BLaER1 treated with 17β-estradiol and CSF1 and Interleukin-3, amounts not matched to agents 10 nM and 100 nM (cell line): Measurements from ENCODE around the gene GRIN2A.

Source experiments
- H3K27ac ChIP-seq, 11 experiments: shearing (Covaris generic); formaldehyde crosslinking; 2 replicates each; pipeline ENCODE4 v1.8.1; 2022
- H3K27me3 ChIP-seq, 11 experiments: shearing (Covaris generic); formaldehyde crosslinking; 2 replicates each; pipeline ENCODE4 v1.8.1; 2022
- H3K36me3 ChIP-seq, 11 experiments: shearing (Covaris generic); formaldehyde crosslinking; 2 replicates each; pipeline ENCODE4 v1.8.1; 2022
- H3K4me1 ChIP-seq, 10 experiments: shearing (Covaris generic); formaldehyde crosslinking; 2 replicates each; pipeline ENCODE4 v1.8.1; 2022
- H3K4me2 ChIP-seq, 11 experiments: shearing (Covaris generic); formaldehyde crosslinking; 2 replicates each; pipeline ENCODE4 v1.8.1; 2022
- H3K4me3 ChIP-seq, 10 experiments: shearing (Covaris generic); formaldehyde crosslinking; 2 replicates each; pipeline ENCODE4 v1.8.1; 2022
- H3K9ac ChIP-seq, 11 experiments: shearing (Covaris generic); formaldehyde crosslinking; 2 replicates each; pipeline ENCODE4 v1.8.1; 2022
- H3K9me3 ChIP-seq, 11 experiments: shearing (Covaris generic); formaldehyde crosslinking; replicated peaks in 1 of 11; 2 replicates each; pipeline ENCODE4 v1.8.1; 2022
- H4K20me1 ChIP-seq, 11 experiments: shearing (Covaris generic); formaldehyde crosslinking; 2 replicates each; pipeline ENCODE4 v1.8.1; 2022
- Cebpa-rat ChIP-seq, 11 experiments: shearing (Covaris generic); IDR thresholded peaks; 2 replicates each; pipeline ENCODE4 v1.8.1; 2022

The GRIN2A gene

DNA sequence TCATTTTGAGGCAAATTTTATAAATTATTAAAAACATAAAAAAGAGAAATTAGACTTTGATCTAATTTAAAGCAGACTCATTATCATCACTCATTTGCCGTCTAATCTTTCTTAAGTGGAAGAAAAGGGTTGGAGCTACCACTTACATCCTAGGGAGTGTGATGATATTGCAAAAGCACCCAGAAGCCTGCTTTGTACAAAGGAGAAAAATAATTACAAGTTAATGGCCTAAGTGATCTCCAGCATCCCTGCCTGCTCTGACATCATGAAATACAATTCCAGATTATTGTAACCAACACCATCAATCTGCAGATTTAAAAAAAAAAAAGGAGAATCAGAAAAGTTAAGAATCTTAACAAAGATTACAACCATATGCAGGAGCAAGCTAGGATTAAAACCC lies 260.2 kb downstream of the GRIN2A start:
- Histone ChIP-seq H3K9me3 (no peaks in the 10 kb centered on the region), H3K9ac (no peak overlapping the region), H3K4me2 (no peak overlapping the region), H3K27me3 (no peaks in the 10 kb centered on the region), H4K20me1 (no peaks in the 10 kb centered on the region), H3K27ac (no peak overlapping the region), H3K36me3 (no peaks in the 10 kb centered on the region), H3K4me3 (no peak overlapping the region), H3K4me1 (no peaks in the 10 kb centered on the region)
- no peak for TF ChIP-seq Cebpa-rat (IDR thresholded peaks at IDR 0.05)

DNA sequence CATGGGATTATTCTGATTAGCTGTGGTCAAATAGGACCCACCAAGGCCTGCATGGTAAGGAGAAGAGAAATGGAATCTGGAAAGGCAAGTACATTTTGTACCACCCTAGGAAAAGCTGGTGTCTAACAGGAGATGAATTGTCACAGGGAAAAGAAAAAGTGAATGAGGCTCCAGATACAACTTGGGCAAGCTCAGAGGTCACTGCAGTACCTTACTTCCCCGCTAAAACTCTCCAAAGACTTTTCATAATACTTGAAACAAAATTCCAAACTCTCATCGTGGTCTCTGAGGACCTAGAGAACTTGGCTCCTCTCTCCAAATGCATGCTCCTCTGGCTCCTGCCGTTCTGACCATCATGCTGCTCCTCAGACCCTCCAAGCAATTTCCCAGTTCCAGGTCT lies 262.8 kb downstream of the GRIN2A start:
- Histone ChIP-seq H3K27me3 (no peaks in the 10 kb centered on the region), H3K4me3 (no peak overlapping the region), H3K9me3 (no peaks in the 10 kb centered on the region), H4K20me1 (no peaks in the 10 kb centered on the region), H3K36me3 (no peaks in the 10 kb centered on the region), H3K27ac (no peak overlapping the region), H3K9ac (no peak overlapping the region), H3K4me1 (no peaks in the 10 kb centered on the region), H3K4me2 (no peak overlapping the region)
- TF ChIP-seq Cebpa-rat (IDR thresholded peaks at IDR 0.05), result no peak

DNA sequence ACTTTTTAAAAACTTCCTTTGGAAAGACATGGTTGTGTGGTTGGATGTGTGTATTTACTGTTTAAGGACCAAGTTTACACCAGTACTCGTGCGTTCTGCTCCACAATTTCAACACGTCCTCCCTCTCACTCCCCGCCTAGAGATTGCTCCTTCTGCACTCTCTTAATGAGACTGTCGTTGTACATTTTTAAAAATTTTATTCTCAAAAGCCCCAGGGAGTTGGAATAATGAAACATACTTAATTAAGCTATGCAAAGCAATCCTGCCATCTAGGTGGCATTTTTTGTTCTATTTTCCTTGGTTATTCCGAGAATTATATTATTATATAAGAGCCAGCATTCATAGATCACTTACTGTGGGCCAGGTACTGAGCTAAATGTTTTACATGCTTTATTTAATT lies 264.5 kb downstream of the GRIN2A start:
- Histone ChIP-seq H3K4me1 (no peaks in the 10 kb centered on the region), H3K27ac (no peak overlapping the region), H3K27me3 (no peaks in the 10 kb centered on the region), H3K36me3 (no peaks in the 10 kb centered on the region), H3K4me3 (no peak overlapping the region), H3K9me3 (no peaks in the 10 kb centered on the region), H4K20me1 (no peaks in the 10 kb centered on the region), H3K9ac (no peak overlapping the region), H3K4me2 (no peak overlapping the region)
- TF ChIP-seq Cebpa-rat (IDR thresholded peaks at IDR 0.05), result no peak

DNA sequence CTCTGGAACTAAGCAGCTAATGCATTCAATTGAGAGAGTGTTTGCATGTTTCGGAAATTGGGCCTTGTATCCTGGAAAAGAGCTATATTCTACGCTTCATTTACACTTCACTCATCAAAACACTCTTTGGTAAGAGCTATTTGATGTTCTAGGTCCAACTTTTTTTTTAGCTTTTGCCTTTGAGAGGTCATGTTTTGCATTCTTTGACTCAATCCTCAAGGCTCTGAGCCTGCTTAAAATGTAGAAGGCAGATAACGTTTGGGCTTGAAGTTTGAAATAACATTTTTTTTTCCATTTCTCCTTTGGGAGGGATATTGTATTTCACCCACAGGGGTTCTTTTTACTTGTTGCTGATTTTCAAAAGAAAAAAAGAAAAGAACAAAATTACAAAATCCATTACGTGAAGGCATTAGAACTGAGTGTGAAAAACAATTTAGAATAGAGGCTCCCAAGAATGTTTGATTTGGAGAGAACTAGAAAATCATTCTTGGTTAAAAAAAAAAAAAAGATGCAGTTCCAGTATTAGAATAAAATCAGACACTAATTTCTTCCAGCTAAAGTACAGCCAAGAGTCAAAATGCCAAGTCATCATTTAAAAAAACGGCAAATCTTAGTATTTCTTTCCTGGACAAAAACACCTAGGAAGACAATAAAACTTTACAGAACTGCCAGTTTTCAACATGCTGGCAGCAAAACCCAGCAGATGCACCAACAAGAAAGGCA lies 268.5 kb downstream of the GRIN2A start:
- H3K9me3 ChIP-seq, result no peaks in the 10 kb centered on the region
- H3K4me2 ChIP-seq, result no peak overlapping the region
- no peak overlapping the region for H3K4me3 ChIP-seq
- no peaks in the 10 kb centered on the region for H3K27me3 ChIP-seq
- no peaks in the 10 kb centered on the region for H3K36me3 ChIP-seq
- H3K4me1 ChIP-seq, result peaks cover 0 to under 1% (median 0%) of the 10 kb centered on the region in 10 experiments; a peak in 3 of 20 replicates
- no peak overlapping the region for H3K9ac ChIP-seq
- H3K27ac ChIP-seq, result no peak overlapping the region
- no peaks in the 10 kb centered on the region for H4K20me1 ChIP-seq
- TF ChIP-seq Cebpa-rat (IDR thresholded peaks at IDR 0.05), result no peak

DNA sequence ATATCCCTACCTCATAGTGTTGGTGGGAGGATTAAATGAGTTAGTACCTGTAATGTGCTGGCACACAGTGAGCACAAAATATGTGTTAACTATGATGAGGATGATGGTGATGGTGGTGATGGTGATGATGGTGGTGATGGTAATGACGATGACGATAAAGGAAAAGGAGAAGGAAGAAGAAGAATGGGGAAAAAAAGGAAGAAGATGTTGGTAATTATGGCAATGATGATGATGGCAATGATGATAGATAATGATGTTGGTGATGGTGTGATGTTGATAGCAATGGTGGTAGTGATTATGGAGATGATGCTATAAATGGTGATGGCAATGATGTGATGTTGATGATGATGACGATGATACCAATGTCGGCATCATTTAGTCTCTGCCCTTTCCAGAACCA lies 270.2 kb downstream of the GRIN2A start:
- H3K36me3 ChIP-seq, result no peaks in the 10 kb centered on the region
- H3K4me2 ChIP-seq, result no peak overlapping the region
- no peak for TF ChIP-seq Cebpa-rat (IDR thresholded peaks at IDR 0.05)
- peaks cover 0 to 11% (median 0%) of the 10 kb centered on the region in 10 experiments; a peak in 4 of 20 replicates for H3K4me1 ChIP-seq
- H3K27ac ChIP-seq, result no peak overlapping the region
- H3K9ac ChIP-seq, result no peak overlapping the region
- no peak overlapping the region for H3K4me3 ChIP-seq
- H3K27me3 ChIP-seq, result no peaks in the 10 kb centered on the region
- no peaks in the 10 kb centered on the region for H3K9me3 ChIP-seq
- H4K20me1 ChIP-seq, result no peaks in the 10 kb centered on the region

DNA sequence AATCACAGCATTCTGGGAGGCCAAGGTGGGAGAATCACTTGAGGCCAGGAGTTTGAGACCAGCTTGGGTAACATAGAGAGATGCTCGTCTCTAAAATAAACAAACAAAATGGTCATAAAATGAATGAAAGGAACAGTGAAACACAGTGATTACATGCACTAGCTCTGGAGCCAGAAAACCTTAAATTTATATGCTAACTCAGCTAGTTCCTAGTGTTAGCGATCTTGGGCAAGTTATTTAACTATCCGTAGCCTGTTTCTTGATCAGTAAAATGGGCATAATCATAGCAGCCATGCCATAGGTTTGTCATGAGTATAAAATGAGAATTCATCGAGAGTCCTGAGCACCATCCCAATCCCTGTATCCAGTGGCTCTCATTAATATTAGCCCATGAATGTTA lies 271.0 kb downstream of the GRIN2A start:
- TF ChIP-seq Cebpa-rat (IDR thresholded peaks at IDR 0.05), result no peak
- no peaks in the 10 kb centered on the region for H3K27me3 ChIP-seq
- H3K4me3 ChIP-seq, result no peak overlapping the region
- H3K4me2 ChIP-seq, result no peak overlapping the region
- no peak overlapping the region for H3K27ac ChIP-seq
- H3K36me3 ChIP-seq, result no peaks in the 10 kb centered on the region
- H3K9me3 ChIP-seq, result no peaks in the 10 kb centered on the region
- H3K4me1 ChIP-seq, result peaks cover 0 to 11% (median 0%) of the 10 kb centered on the region in 10 experiments; a peak in 4 of 20 replicates
- H3K9ac ChIP-seq, result no peak overlapping the region
- H4K20me1 ChIP-seq, result no peaks in the 10 kb centered on the region

DNA sequence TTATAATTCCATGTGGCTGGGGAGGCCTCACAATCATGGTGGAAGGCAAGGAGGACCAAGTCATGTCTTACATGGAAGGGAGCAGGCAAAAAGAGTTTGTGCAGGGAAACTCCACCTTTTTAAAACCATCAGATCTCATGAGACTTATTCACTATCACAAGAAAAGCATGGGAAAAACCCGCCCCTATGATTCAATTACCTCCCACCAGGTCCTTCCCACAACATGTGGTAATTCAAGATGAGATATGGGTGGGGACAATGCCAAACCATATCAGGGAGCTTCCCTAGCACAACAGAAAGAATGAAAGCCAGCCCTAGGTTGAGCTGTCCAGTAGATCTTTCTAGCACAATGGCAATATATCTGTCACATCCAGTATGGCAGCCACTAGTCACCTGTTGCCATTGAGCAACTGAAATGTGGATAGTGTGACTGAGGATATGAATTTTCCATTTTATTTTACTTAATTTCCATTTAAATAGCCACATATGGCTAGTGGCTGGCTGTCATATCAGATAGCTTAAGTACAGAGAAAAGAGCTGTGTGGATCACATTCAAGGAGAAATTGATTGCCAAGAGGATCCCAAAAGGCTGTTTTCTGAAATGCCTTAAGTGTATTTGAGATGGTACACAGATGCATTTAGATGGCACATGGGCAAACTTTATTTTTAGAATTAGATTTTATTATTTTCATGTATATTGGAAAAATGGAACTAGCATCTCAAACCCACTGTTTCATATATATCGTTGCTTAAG lies 273.0 kb downstream of the GRIN2A start:
- Histone ChIP-seq H3K36me3 (no peaks in the 10 kb centered on the region), H3K9me3 (peaks cover 0 to 5% (median 0%) of the 10 kb centered on the region in 11 experiments; a peak in 1 of 22 replicates), H3K4me1 (peaks cover 0 to 15% (median 0%) of the 10 kb centered on the region in 10 experiments; a peak in 5 of 20 replicates), H3K4me3 (no peak overlapping the region), H3K4me2 (no peak overlapping the region), H3K9ac (no peak overlapping the region), H3K27ac (no peak overlapping the region), H3K27me3 (no peaks in the 10 kb centered on the region), H4K20me1 (no peaks in the 10 kb centered on the region; a peak in 1 of 22 replicates)
- TF ChIP-seq Cebpa-rat (IDR thresholded peaks at IDR 0.05), result no peak

DNA sequence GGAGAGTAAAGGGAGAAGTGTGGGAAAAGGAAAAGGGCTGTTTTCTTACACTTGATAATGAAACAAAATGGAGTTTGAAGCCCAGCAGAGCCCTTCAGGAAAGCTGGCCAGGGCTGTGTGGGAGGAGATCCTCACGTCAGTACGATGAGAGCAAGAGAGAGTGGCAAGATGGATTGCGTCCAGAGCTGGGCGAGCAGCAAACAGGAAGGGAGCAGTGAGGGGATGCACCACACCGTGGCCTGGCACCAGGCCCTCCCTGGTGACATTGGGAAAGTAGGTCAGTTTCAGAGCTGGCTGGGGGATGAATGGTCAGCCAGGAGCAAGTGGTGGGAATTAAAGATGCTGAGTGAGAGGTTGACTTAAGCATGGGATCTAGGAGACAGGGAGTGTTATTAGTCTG lies 273.6 kb downstream of the GRIN2A start:
- Histone ChIP-seq H3K4me1 (peaks cover 0 to 15% (median 0%) of the 10 kb centered on the region in 10 experiments; a peak in 5 of 20 replicates), H3K9ac (no peak overlapping the region), H3K4me3 (no peak overlapping the region), H3K9me3 (peaks cover 0 to 7% (median 0%) of the 10 kb centered on the region in 11 experiments; a peak in 1 of 22 replicates), H3K27ac (no peak overlapping the region), H3K27me3 (no peaks in the 10 kb centered on the region), H3K36me3 (no peaks in the 10 kb centered on the region), H4K20me1 (no peaks in the 10 kb centered on the region; a peak in 1 of 22 replicates), H3K4me2 (peak overlapping the region in 2 of 11 experiments; percentile 30 to 54; a peak in 4 of 22 replicates)
- TF ChIP-seq Cebpa-rat (IDR thresholded peaks at IDR 0.05), result no peak

DNA sequence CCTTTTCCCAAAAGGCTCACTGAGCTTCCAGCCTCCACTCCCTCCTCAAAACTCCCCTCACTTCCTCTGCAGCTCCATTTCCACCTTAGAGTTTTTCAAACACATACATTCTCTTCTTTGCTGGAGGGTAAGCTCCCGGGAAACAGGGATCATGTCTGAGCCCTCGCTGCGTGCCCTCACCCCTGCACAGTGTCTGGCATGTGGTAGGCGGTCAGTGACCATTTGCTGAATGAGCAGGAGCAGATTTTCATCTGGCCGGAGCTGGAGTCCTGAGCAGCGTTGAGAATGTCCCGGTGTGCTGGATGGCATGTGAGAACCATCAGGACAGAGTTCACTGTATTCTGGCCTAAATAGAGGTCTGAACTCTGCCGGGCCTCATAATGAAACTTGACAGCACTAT lies 274.5 kb downstream of the GRIN2A start:
- no peak overlapping the region for H3K27ac ChIP-seq
- H3K9ac ChIP-seq, result no peak overlapping the region

More for the DNA sequence above, 274.5 kb downstream of the GRIN2A start:
- Histone ChIP-seq H4K20me1 (no peaks in the 10 kb centered on the region; a peak in 1 of 22 replicates), H3K27me3 (no peaks in the 10 kb centered on the region), H3K36me3 (no peaks in the 10 kb centered on the region), H3K4me2 (peak overlapping the region in 1 of 11 experiments; percentile 30; a peak in 1 of 22 replicates), H3K9me3 (peaks cover 0 to 7% (median 0%) of the 10 kb centered on the region in 11 experiments; a peak in 1 of 22 replicates), H3K4me3 (no peak overlapping the region), H3K4me1 (peaks cover 0 to 15% (median 0%) of the 10 kb centered on the region in 10 experiments; a peak in 5 of 20 replicates)
- no peak for TF ChIP-seq Cebpa-rat (IDR thresholded peaks at IDR 0.05)
